Caco-2 (cell line): ENCODE measurements around the gene C1RL. TPM values are rescaled to one million over a fixed set of nuclear protein-coding genes. Genes with fewer than 3 reads are reported as not detected.
"Not testable (repeated sequence)": the region's sequence is repeated elsewhere in the genome, so short reads cannot be mapped to it uniquely, and the experiment has no call there.

ENCODE experiments used
- BruUV-seq: library from RNA; stranded (reverse); fragments of 400-500 nt; replicated peaks from 2 replicates; lab custom pipeline; 2021; lab: Mats Ljungman, UMichigan
- CTCF ChIA-PET: fragments of 300-600 bp; sonication (Branson Sonifier 250); formaldehyde crosslinking; loops from one replicate; lab custom pipeline; 2022; ENCODE audit warnings: antibody characterized with exemption; lab: Charles Lee
- POLR2A ChIA-PET: fragments of 300-600 bp; sonication (Branson Sonifier 250); formaldehyde crosslinking; loops from one replicate; lab custom pipeline; 2022; ENCODE audit warnings: antibody characterized with exemption; lab: Charles Lee
- DNase-seq, 2 experiments: peaks; one replicate each; pipeline versions ENCODE4 v3.0.0 to v3.0.0-alpha.2; 2020 to 2022
- H3K27me3 ChIP-seq: replicated peaks from 2 replicates; pipeline ENCODE4 v1.6.0; 2011; ENCODE audit warnings: low read length; ENCODE audit not compliant: control insufficient read depth, insufficient read depth
- H3K36me3 ChIP-seq: 2 replicates; pipeline ENCODE4 v1.5.1; 2011; ENCODE audit warnings: low read length; ENCODE audit not compliant: control insufficient read depth, insufficient read depth
- H3K4me1 ChIP-seq: fragments of 250-450 bp; sonication (Bioruptor Pico); 2 replicates; pipeline ENCODE4 v1.5.1; 2020; ENCODE audit warnings: mild to moderate bottlenecking
- H3K4me3 ChIP-seq: 2 replicates; pipeline ENCODE4 v1.5.1; 2011; ENCODE audit warnings: low read depth, mild to moderate bottlenecking, control low read depth, low read length
- H3K9me3 ChIP-seq: fragments of 250-450 bp; sonication (Bioruptor Pico); 2 replicates; pipeline ENCODE4 v1.5.1; 2020; ENCODE audit warnings: mild to moderate bottlenecking, moderate library complexity
- H3K27ac Mint-ChIP-seq: one replicate; pipeline ENCODE4 v1.8.0; 2022; ENCODE audit warnings: mixed read lengths; ENCODE audit not compliant: unreplicated experiment
- H3K27me3 Mint-ChIP-seq: one replicate; pipeline ENCODE4 v1.8.0; 2022; ENCODE audit warnings: mixed read lengths; ENCODE audit not compliant: insufficient read depth, unreplicated experiment
- H3K36me3 Mint-ChIP-seq: one replicate; pipeline ENCODE4 v1.8.0; 2022; ENCODE audit warnings: mild to moderate bottlenecking, mixed read lengths; ENCODE audit not compliant: insufficient read depth, unreplicated experiment
- H3K4me1 Mint-ChIP-seq: one replicate; pipeline ENCODE4 v1.8.0; 2022; ENCODE audit warnings: low read depth, mixed read lengths; ENCODE audit not compliant: unreplicated experiment
- H3K4me3 Mint-ChIP-seq: one replicate; pipeline ENCODE4 v1.8.0; 2022; ENCODE audit warnings: mild to moderate bottlenecking, moderate library complexity, mixed read lengths; ENCODE audit not compliant: unreplicated experiment
- H3K9me3 Mint-ChIP-seq: one replicate; pipeline ENCODE4 v1.8.0; 2022; ENCODE audit warnings: mixed read lengths; ENCODE audit not compliant: unreplicated experiment
- intact Hi-C: fragments of 100-400 bp; cut with micrococcal nuclease; formaldehyde crosslinking; loops from one replicate; pipeline ENCODE4 v1.10.0; 2022; ENCODE audit not compliant: unreplicated experiment
- total RNA-seq: library from RNA; stranded (reverse); gene quantifications from 2 replicates; pipeline ENCODE4 v1.2.3, GENCODE V29; 2022
- TF ChIP-seq, protein P1 (sequence below), 2 experiments: fragments of 200-600 bp in 1 of 2; IDR thresholded peaks; 1 replicate in 1 of 2; 2 replicates in 1 of 2; pipeline versions ENCODE4 v1.5.1 to v1.8.0; 2011 to 2022; ENCODE audit warnings: antibody characterized with exemption in 1 of 2, control low read depth in 1 of 2, inconsistent platforms in 1 of 2, low read depth in 1 of 2, low read length in 1 of 2, mild to moderate bottlenecking in 1 of 2, moderate library complexity in 1 of 2; ENCODE audit not compliant: insufficient read depth in 1 of 2, severe bottlenecking in 1 of 2, unreplicated experiment in 1 of 2

C1RL gene
- total RNA-seq, 1 experiment from 2014 or later = 40.2 TPM

DNA sequence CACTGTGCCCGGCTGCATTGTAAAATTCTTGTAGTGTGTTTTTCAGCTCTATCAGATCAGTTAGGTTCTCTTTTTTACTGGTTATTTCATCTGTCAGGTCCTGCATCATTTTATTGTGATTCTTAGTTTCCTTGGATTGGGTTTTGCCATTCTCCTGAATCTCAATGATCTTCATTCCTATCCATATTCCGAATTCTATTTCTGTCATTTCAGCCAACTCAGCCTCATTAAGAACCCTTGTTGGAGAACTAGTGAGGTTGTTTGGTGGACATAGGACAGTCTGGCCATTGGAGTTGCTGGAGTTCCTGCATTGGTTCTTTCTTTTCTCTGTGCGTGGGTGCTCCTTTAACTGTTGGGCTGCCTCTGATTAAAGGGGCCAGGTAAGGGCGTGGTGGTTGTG, 54.1 kb downstream of the C1RL start:
- no TSS peak for BruUV-seq
- TF ChIP-seq, protein P1, sequence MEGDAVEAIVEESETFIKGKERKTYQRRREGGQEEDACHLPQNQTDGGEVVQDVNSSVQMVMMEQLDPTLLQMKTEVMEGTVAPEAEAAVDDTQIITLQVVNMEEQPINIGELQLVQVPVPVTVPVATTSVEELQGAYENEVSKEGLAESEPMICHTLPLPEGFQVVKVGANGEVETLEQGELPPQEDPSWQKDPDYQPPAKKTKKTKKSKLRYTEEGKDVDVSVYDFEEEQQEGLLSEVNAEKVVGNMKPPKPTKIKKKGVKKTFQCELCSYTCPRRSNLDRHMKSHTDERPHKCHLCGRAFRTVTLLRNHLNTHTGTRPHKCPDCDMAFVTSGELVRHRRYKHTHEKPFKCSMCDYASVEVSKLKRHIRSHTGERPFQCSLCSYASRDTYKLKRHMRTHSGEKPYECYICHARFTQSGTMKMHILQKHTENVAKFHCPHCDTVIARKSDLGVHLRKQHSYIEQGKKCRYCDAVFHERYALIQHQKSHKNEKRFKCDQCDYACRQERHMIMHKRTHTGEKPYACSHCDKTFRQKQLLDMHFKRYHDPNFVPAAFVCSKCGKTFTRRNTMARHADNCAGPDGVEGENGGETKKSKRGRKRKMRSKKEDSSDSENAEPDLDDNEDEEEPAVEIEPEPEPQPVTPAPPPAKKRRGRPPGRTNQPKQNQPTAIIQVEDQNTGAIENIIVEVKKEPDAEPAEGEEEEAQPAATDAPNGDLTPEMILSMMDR (IDR thresholded peaks at IDR 0.05; ENCODE audit: insufficient read depth in 1 of 2, low read depth in 1 of 2, low read length in 1 of 2, severe bottlenecking in 1 of 2, unreplicated experiment in 1 of 2) = no peak
- Histone ChIP-seq H3K9me3 (no peaks in the 10 kb centered on the region), H3K27me3 (no peaks in the 10 kb centered on the region), H3K4me3 (no peak overlapping the region), H3K36me3 (no peaks in the 10 kb centered on the region), H3K4me1 (peaks cover 14% of the 10 kb centered on the region)
- no peaks in the 10 kb centered on the region for H3K36me3 Mint-ChIP-seq
- intact Hi-C loops = no loop called here
- DNase-seq = no peak
- POLR2A ChIA-PET = no interaction called here
- H3K27ac Mint-ChIP-seq = no peak overlapping the region
- peaks cover 17% of the 10 kb centered on the region for H3K4me1 Mint-ChIP-seq
- H3K4me3 Mint-ChIP-seq = no peak overlapping the region
- peaks cover 29% of the 10 kb centered on the region for H3K9me3 Mint-ChIP-seq
- CTCF ChIA-PET = interaction anchor here (1.2 kb wide), 1 partner anchor 14 kb away, joined by 3 read pairs; no protein-coding TSS in a partner anchor
- peaks cover 21% of the 10 kb centered on the region for H3K27me3 Mint-ChIP-seq

DNA sequence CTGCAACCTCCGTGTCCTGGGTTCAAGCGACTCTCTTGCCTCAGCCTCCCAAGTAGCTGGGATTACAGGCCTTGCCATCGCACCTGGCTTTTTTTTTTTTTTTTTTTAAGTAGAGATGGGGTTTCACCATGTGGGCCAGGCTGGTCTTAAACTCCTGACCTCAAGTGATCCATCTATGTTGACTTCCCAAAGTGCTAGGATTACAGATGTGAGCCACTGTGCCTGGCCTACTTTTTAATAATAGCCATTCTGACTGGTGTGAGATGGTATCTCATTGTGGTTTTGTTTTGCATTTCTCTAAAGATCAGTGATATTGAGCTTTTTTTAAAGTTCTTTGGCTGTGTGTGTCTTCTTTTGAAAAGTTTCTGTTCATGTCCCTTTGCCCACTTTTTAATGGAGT, 59.0 kb downstream of the C1RL start:
- DNase-seq, H3K4me1 Mint-ChIP-seq, H3K27ac Mint-ChIP-seq, intact Hi-C loops, H3K27me3 ChIP-seq, H3K4me3 ChIP-seq, H3K36me3 ChIP-seq, BruUV-seq, H3K9me3 ChIP-seq, H3K4me1 ChIP-seq, H3K36me3 Mint-ChIP-seq, H3K4me3 Mint-ChIP-seq: not testable (repeated sequence)
- POLR2A ChIA-PET = interaction anchor here (0.7 kb wide), 2 partner anchors 9 to 58 kb away, joined by 3 read pairs; no protein-coding TSS in a partner anchor
- CTCF ChIA-PET = interaction anchor here (1.3 kb wide), 1 partner anchor 104 kb away, joined by 3 read pairs; no protein-coding TSS in a partner anchor
- H3K9me3 Mint-ChIP-seq = peaks cover 19% of the 10 kb centered on the region
- peaks cover 19% of the 10 kb centered on the region for H3K27me3 Mint-ChIP-seq

- H3K9me3 Mint-ChIP-seq = peaks cover 19% of the 10 kb centered on the region
These were observed 59.5 kb downstream of the C1RL start for GRCh38 chr12:7049445-7049951.

DNA sequence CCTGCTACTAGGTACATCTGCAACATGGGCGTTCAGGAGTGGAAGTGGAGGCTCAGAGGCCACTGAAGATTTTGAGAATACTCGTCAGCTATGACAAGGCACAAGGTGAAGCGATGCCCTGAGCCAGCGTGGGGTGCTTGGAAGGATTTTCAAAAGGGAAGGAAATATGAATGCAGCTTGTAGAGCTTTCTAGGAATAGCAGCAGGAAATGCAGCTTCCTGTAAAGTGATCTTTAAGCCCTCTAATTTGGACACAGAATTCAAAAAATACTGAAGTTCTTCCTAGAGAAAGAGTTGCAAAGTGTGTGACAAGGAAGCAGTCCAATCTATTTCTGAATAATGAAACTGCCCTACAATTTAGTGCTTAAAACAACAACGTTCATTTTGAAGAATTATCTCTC, 61.7 kb downstream of the C1RL start:
- TF ChIP-seq, protein P1 (IDR thresholded peaks at IDR 0.05; ENCODE audit: insufficient read depth in 1 of 2, low read depth in 1 of 2, low read length in 1 of 2, severe bottlenecking in 1 of 2, unreplicated experiment in 1 of 2) = no peak
- POLR2A ChIA-PET = no interaction called here
- intact Hi-C loops = no loop called here
- no peaks in the 10 kb centered on the region for H3K36me3 ChIP-seq
- peaks cover 7% of the 10 kb centered on the region for H3K4me1 Mint-ChIP-seq
- CTCF ChIA-PET = no interaction called here
- BruUV-seq = no TSS peak
- no peaks in the 10 kb centered on the region for H3K9me3 ChIP-seq
- no peak overlapping the region for H3K4me3 Mint-ChIP-seq
- DNase-seq = no peak
- H3K27me3 Mint-ChIP-seq = peaks cover 7% of the 10 kb centered on the region
- H3K9me3 Mint-ChIP-seq = peaks cover 10% of the 10 kb centered on the region
- no peaks in the 10 kb centered on the region for H3K27me3 ChIP-seq
- no peak overlapping the region for H3K4me3 ChIP-seq
- no peaks in the 10 kb centered on the region for H3K36me3 Mint-ChIP-seq
- no peak overlapping the region for H3K27ac Mint-ChIP-seq
- no peaks in the 10 kb centered on the region for H3K4me1 ChIP-seq

More at GRCh38 chr12:7049445-7049951, 59.5 kb downstream of the C1RL start:
- peaks cover 17% of the 10 kb centered on the region for H3K27me3 Mint-ChIP-seq
- CTCF ChIA-PET, H3K9me3 ChIP-seq, H3K4me3 ChIP-seq, H3K4me1 ChIP-seq, H3K36me3 ChIP-seq, BruUV-seq, H3K27ac Mint-ChIP-seq, H3K36me3 Mint-ChIP-seq, intact Hi-C loops, H3K4me1 Mint-ChIP-seq, H3K4me3 Mint-ChIP-seq, H3K27me3 ChIP-seq, DNase-seq: not testable (repeated sequence)
- POLR2A ChIA-PET = interaction anchor here (0.6 to 0.7 kb wide), 4 partner anchors 8 to 59 kb away, joined by 3 to 5 read pairs (median 4); no protein-coding TSS in a partner anchor
